GM21423 (cell line): ENCODE results near the gene UBXN4.
"Not testable (repeated sequence)": the region's sequence is repeated elsewhere in the genome, so short reads cannot be mapped to it uniquely, and the experiment has no call there.

Experiments
- ATAC-seq: cut with Tn5 transposase; IDR thresholded peaks from one replicate; pipeline ENCODE4 v1.9.1; 2021; ENCODE audit warnings: mild to moderate bottlenecking, moderate library complexity; ENCODE audit not compliant: unreplicated experiment

UBXN4 gene

DNA sequence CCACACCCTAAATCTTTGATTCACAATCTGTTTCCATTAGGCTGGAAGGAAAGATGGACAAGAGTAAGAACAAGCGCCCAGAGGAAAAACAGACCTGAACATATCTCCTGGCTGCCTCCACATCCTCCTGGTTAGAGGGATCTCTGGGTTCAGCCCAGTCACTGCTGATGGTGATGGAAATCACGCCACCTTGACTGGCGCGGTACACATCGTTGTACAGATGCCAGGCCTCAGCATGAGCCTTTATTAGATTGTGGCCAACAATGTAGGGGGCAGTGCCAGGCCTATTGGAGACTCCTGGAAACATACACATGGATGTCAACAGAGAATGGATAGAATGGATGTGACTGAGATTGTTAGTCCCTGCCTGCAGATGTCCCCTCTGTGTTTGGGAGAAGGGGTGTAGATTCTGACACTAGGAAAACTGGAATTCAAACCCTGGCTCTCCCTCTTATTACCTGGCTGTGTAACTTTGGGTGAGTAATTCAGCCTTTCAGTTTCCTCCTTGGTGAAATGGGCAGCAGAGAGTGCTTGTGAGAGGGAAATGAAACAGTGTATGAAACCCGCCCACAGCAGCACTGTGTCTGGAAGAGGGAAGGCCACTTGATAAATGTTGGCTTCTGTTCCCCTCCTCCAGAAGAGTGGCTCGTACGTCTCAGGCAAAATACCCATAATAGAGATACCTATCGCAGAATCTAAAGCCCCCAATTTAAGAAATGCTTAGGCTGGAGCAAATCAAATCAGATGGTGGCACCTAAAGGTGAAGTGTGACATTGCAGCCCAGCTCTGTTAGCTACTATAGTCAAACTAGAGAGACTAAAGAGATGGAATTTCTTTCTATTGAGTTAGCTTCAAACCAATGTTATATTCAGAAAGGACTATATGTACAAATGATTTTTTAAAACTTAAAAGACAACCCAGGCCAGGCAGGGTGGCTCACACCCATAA lies 59.1 kb downstream of the UBXN4 start:
- no peak for ATAC-seq

DNA sequence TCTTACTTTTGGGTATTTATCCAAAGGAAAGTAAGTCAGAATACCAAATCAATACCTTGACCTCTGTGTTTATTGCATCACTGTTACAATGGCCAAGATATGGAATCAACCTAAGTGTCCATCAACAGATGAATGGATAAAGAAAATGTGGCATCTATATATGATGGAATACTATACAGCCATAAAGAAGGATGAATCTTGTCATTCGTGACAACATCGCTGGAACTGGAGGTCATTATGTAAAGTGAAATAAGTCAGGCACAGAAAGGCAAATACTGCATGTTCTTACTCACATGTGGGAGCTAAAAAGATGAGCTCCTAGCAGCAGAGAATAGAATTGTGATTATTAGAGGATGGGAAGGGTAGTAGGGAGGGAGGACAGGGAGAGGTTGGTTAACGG lies 60.7 kb downstream of the UBXN4 start:
- ATAC-seq, result no peak

DNA sequence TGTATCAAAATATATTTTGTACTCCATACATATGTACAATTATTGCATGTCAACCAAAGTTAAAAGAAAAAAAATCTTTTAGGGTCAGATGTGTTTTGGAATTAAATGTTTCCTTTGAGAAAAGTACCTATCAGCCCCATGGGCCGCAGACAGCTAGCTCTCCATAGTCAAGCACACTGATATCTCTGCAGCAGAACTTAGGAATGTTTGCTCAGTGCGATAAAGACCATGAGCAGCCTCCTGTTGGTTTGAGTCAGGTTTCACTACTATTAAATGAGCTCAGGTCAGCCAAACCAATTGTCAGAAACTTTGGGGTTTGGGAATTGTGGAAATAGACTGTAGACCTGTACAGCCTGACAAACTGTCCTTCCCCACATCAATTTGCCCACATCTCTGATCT lies 61.6 kb downstream of the UBXN4 start:
- ATAC-seq, result no peak

DNA sequence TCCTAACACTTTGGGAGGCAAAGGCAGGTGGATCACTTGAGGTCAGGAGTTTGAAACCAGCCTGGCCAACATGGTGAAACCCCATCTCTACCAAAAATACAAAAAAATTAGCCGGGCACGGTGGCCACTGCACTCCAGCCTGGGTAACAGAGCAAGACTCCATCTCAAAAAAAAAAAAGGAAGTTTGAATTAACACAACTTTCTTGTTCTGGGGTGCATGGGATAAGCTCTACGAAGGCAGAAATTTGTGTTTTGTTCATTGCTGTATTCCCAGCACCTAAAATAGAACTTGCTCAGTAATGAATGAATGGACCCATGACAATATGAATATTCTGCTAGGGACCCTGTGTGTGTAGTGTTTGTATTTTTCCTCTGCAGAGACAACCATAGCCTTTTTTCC lies 66.2 kb downstream of the UBXN4 start:
- not testable (repeated sequence) for ATAC-seq

DNA sequence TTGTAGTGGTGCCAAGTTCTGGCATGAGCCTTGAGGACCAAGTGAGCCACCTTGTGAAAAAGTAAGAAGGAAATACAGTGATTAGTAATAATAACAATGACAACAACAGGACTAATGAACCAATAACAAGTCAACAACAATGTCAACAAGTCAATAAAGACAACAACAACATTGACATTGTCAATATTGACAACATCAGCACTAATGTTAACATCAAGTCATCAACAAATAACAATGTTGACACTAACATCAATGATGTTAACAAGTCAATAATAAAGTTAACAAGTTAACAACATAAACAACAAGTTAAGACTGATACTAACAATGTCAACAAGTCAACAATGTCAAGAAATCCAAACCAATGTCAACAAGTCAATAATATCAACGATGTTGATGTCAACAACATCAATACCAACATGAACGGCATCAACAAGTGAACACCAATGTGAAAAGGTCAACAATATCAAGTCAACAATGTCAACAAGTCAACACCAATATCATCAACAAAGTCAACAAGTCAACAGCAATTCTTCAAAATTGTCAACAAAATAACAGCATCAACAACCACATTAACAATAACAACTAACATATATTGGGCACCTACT lies 71.4 kb downstream of the UBXN4 start:
- no peak for ATAC-seq

DNA sequence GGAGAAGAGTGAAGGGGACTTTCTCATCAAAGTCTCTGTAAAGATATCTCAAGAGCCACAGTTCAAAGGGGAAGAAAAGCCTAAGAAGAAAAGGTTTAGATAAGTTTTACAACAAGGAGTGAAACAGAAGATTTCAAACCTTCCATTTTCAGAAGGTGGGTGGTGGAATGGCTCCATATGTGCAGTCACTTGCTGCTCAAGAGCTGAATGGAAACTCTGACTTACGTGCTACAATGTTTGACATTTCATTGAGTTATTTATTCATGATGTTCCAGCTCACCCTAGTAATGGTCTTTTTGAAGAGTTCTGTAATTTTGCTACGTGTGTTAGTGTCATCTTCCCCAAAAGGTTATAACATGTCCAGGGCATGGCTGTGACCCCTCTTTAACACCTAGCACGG lies 73.6 kb downstream of the UBXN4 start:
- ATAC-seq, result no peak

DNA sequence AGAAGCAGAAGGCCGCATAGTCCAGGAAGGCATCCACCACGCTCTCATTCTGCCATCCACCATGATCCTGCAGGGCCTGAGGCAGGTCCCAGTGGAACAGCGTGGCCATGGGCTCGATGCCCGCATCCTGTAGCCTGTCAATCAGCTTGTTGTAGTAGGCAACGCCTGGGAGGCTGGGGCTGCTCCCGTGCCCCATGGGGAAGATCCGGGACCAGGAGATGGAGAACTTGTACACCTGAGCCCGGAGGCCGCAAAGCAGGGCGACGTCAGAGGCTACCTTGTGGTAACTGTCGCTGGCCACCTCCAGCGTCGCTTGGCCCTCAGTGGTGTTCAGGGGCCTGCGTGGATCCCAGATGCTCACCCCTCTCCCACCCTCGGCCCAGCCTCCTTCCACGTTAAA lies 75.8 kb downstream of the UBXN4 start:
- no peak for ATAC-seq

DNA sequence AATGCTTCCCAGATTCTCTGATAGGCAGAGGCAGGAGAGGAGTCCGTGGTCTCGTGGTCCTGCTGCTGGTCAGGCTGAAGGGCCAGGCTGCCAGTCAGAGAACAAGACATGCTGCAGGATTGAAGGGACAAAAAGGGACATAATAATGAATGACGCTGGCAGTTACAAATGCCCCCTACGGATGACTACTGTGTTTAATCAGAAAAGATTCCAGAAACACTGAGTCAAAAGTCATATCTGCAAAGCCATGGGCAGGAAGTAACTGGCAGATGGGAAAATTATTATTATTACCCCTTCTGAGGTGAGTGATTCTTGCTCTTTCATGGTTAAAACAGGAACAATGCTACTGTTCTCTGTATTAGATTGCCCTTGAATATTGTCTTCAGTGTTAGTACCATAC lies 76.3 kb downstream of the UBXN4 start:
- ATAC-seq, result no peak

DNA sequence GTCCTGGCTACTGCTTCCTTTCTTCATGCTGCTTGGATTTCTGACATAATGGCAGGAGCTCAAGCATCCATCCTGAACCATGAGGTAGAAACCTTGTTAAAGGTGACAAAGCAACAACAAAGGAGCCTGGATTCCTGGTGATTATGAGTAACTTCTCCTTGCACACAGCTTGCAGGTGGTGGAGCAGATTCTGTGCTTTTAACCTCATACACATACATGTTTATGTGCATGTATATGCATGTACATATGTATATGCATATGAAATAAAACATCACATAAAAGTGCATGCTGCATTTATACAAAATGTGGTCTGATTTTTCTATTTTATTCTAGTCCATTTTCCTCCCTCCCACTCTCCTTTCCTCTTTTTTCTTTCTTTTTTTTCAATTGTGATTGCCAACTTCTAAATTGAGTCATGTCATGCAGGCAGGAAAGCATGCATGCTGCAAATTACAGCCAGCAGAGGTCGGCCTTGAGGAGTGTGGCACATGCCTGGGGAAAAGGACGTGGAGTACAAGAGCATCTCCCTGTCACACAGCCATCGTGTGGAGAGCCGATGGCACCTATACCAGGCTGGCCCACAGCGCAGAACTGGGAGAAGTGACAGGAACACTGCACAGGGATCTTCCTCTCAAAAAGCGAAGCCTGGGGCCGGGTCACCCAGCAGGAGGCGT lies 77.4 kb downstream of the UBXN4 start:
- no peak for ATAC-seq

DNA sequence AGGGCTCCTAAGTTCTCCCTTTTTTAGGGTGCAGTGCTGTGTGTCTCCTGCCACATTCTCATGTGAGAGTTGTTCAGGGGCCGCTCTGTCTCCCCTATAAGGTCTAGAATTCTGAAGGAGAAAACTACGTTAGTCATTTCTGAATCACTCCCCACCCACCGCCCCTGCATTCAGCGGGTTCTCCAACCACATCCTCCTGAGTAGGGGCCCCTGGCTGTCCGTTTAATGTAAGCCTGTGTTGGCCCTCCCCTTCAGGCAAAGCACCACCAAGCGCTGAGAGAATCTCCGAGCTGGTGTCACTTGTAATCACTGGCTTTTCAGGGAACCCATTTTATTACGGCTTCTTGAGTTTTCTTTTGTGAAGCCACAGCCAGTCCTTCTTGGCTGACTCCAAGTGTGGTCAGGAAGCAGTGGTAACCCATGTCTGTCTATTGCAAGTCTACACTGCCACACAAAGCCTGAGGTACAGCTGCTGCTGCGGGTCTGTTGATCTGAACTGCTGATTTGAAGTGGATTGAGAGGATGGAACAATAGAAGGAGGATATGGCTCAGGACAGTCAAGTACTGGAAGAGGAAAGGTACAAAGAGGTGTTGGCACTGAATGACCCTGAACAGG lies 78.5 kb downstream of the UBXN4 start:
- ATAC-seq, result peak; percentile 86

DNA sequence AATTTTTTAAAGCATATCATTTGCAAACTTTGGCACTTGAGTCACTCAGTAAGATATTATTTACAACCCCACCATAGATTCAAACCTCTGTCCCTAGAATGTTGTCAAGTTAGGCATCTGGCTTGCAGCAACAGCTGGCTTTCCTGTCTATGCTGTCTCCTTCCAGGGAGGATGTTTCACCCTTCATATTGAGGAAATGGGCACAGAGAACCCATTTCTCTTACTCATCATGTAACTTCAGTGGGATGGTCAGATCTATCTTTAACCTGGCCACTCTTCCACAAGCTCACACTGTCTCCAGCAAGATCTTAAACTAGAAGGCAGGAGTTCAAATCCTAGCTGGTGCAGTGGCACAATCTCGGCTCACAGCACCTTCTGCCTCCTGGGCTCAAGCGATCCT lies 79.5 kb downstream of the UBXN4 start:
- ATAC-seq, result no peak

DNA sequence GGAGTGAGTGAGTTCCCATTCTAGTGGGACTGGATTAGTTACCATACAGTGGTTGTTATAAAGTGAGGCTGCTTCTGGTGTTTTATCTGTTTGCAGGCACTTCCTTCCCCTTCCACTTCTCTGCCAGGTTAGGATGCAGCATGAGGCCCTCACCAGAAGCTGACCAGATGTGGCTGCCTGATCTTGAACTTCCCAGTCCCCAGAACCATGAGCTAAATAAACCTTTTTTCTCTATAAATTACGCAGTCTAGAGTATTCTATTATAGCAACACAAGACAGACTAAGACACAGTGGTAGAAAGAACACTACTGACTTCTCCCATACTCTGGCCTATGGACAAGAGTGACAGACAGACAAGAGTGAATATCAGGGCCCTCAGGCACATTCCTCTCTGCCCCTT lies 81.2 kb downstream of the UBXN4 start:
- no peak for ATAC-seq

DNA sequence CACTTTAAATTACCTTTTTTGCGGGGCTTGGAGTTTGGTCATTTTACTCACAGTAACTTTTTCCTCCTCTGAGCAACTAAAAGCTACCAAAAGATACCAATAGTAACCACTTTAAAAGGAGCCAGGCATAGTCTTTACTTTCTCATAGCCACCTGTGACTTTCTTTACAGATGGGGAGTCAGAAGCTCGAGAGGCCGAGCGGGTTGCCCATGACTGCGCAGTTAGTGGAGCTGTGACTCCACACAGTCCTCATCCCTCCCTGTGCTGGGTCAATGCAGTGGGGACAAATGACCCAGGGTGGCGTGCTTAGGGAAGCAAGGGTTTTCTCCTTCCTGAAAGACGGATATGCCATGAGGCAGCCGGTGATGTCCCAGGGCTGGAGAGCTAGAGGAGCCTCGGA lies 83.5 kb downstream of the UBXN4 start:
- no peak for ATAC-seq

DNA sequence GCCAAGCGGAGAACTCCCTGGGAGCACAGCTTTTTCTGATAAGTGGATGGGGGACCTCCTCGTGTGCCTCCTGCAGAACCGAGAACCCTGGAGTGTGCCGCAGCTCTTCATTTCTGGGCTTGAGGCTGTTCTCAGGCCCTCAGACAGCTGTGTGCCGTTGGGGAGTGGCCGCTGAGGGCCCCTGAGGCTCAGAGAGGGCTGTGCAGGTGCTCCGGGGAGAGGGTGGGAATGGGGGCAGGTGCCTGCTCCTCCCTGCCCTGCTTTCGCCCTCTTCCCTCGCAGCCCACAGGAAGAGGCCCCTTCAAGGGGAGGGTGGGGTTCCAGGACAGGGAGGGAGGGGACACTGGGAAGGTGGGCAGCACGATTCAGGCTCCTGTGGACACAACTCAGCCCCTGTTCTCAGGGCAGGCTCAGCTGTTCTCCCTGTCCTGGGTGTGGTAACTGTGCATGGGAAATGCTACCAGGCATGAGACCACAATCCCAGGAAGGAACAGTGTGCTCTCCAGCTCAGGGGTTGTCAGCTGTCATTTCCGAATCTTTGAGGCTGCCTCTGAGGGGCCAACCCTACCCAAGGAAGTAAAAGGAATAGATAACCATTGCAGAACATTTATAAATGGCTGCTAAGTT lies 84.0 kb downstream of the UBXN4 start:
- ATAC-seq, result no peak

DNA sequence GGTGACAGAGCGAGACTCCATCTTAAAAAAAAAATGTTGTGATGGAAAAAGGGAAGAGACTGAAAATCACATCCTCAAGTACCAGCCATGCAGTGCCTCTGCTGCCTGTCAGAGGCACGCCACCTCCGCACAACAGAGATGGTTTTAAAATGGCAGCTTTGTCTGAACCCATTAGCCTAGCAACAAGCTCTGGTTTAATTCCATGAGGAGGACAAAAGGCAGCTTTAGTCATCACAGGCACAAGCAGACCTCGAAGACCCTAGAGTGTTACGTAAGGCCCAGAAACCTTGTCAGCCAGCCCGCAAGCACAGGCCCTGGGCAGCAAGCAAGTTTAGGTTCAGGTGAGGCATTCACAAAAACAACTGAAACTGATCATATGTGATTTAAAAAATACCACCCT lies 84.9 kb downstream of the UBXN4 start:
- no peak for ATAC-seq

DNA sequence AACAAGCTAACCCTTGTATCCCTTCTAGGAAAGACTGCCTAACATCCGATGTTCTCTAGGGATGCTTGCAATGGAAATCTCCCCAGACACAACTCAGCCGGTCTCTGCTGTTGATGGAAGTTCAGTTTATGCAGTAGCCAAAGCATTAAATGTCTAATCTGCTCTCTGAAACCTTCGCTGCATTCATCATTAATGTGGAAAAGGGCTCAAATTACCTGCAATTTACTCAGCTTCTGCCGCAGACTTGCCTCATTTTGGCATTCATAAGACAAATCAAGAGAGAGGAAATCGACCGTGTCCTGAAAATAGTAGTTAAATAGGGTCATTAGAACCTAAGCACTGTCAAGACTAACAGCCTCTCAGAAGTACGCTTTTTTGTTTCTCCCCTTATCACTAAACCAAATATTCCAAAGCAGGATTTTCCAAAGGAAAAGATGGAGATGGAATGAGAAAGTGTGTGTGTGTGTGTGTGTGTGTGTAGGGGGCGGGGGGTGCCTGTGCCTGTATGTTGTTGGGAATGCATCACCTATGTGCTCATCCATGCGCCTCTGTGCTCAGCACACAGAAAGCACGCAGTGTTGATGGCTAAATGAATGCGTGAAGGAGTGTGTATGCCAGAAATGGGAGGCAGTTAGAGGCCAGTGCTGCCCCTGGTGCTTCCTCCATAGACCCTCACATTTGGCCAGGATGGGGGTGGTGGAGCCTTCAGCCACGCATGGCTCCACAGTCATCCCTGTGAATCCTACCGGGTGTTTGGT lies 87.9 kb downstream of the UBXN4 start:
- no peak for ATAC-seq

DNA sequence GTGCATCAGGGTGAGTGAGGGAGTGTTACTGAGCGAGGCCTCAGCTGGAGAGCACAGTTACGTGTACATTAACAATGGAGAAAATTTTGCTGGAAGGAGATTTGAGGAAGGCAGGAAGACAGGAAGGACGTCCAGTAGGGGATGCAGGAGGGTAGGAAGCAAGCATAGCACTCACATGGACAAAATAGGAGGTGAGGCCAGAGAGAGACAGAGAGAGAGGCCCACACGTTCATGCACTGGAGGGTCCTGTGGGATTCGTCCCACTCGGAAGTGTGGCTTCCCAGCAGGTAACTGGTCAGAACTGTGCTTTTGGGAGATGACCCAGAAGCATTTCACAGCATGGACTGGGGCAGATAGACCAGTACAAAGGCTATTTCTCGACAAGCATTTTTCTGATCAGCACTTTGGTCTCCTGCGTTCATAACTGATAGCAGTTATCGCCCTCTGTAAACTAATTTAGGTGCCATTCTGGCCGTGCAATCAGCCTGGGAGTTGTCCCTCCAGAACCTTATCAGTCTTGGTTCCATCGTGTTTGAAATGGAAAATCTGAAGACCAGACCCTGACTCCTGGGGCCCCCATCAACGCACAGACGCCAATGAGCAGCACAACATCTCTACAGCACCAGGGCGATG lies 89.6 kb downstream of the UBXN4 start:
- no peak for ATAC-seq

DNA sequence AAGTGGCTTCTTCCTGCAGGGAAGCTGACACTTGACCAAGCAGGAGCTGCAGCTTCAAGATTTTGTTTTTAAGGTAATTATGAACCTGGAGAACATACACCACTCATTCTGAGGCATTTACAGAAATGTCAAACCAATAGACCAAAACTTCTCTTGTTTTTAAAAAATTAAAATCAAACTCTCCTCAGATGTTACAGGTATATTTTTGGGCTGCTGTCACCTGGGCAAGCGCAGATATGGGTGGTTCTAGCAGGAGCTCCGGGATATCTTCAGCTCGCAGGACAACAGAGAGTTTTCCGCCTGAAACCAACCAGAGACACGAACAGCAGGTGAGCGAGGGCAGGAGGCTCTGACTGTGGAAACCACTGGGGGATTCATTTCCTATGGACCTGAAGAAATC lies 91.2 kb downstream of the UBXN4 start:
- no peak for ATAC-seq
